ENCODE measurements around the gene PBXIP1. TPM values are rescaled to one million over a fixed set of nuclear protein-coding genes. Genes with fewer than 3 reads are reported as not detected.

PBXIP1 gene
- total RNA-seq, 1 experiment from 2014 or later: 26.5 TPM

- H3K36me3 Mint-ChIP-seq: peaks cover 6% of the 10 kb centered on the region
- ATAC-seq (no peak), DNase-seq (ENCODE audit: low spot score) (no peak)
- H3K27ac Mint-ChIP-seq: no peak overlapping the region
- no peak overlapping the region for H3K4me3 Mint-ChIP-seq
- H3K9me3 Mint-ChIP-seq: no peaks in the 10 kb centered on the region
- no peaks in the 10 kb centered on the region; the same call in 1 of the 2 replicates for H3K27me3 Mint-ChIP-seq (ENCODE audit: low read depth)
- H3K4me1 Mint-ChIP-seq: peaks cover 20% of the 10 kb centered on the region
- POLR2A ChIA-PET: interaction anchor here (1.1 to 13.0 kb wide), 5 partner anchors 11 to 51 kb away, joined by 3 to 176 read pairs (median 6); partner anchors contain the start of genes CKS1B, FLAD1, PYGO2 and SHC1
- CTCF ChIA-PET: interaction anchor here (0.7 to 10.3 kb wide), 14 partner anchors 12 to 389 kb away, joined by 3 to 176 read pairs (median 10); partner anchors contain the start of genes ADAM15, FLAD1, PBXIP1 and PMVK
- no peak for TF ChIP-seq NFYB (CRISPR knock-in tag; conservative IDR thresholded peaks at IDR 0.05; ENCODE audit: low read depth)
- TF ChIP-seq ZNF512 (CRISPR knock-in tag; IDR thresholded peaks at IDR 0.05; ENCODE audit: borderline replicate concordance): no peak
- no peak for TF ChIP-seq MAX (CRISPR knock-in tag; IDR thresholded peaks at IDR 0.05)
- no peak for TF ChIP-seq SP1 (CRISPR knock-in tag; conservative IDR thresholded peaks at IDR 0.05)
- TF ChIP-seq TP53 (CRISPR knock-in tag; IDR thresholded peaks at IDR 0.05): no peak
- TF ChIP-seq OVOL2 (CRISPR knock-in tag; IDR thresholded peaks at IDR 0.05; ENCODE audit: borderline replicate concordance): no peak
- no peak for TF ChIP-seq ZBTB21 (CRISPR knock-in tag; IDR thresholded peaks at IDR 0.05; ENCODE audit: borderline replicate concordance)
- TF ChIP-seq CBFB (CRISPR knock-in tag; IDR thresholded peaks at IDR 0.05; ENCODE audit: low read depth): no peak
- no peak for TF ChIP-seq ZNF671 (CRISPR knock-in tag; IDR thresholded peaks at IDR 0.05)
- no peak for TF ChIP-seq FOXK1 (CRISPR knock-in tag; IDR thresholded peaks at IDR 0.05)
- TF ChIP-seq GRHL2 (CRISPR knock-in tag; IDR thresholded peaks at IDR 0.05; ENCODE audit: insufficient replicate concordance, severe bottlenecking): no peak
- no peak for TF ChIP-seq ZNF138 (CRISPR knock-in tag; conservative IDR thresholded peaks at IDR 0.05)
- TF ChIP-seq TEAD1 (CRISPR knock-in tag; IDR thresholded peaks at IDR 0.05): no peak
- TF ChIP-seq TCF7 (CRISPR knock-in tag; IDR thresholded peaks at IDR 0.05; ENCODE audit: low read depth): no peak
- TF ChIP-seq KAT7 (CRISPR knock-in tag; IDR thresholded peaks at IDR 0.05; ENCODE audit: borderline replicate concordance): no peak
- TF ChIP-seq ESRRA (CRISPR knock-in tag; IDR thresholded peaks at IDR 0.05; ENCODE audit: borderline replicate concordance): no peak
- no peak for TF ChIP-seq PRDM15 (CRISPR knock-in tag; IDR thresholded peaks at IDR 0.05)
These were observed 38.7 kb upstream of the PBXIP1 start for GRCh38 chr1:154994591-154994990.

- Mint-ChIP-seq H3K9me3 (no peaks in the 10 kb centered on the region), H3K27ac (no peak overlapping the region), H3K36me3 (peaks cover 8% of the 10 kb centered on the region), H3K27me3 (ENCODE audit: low read depth) (no peaks in the 10 kb centered on the region; the same call in 1 of the 2 replicates), H3K4me1 (peaks cover 20% of the 10 kb centered on the region), H3K4me3 (no peak overlapping the region)
- POLR2A ChIA-PET: interaction anchor here (0.7 to 13.0 kb wide), 7 partner anchors 11 to 86 kb away, joined by 3 to 176 read pairs (median 4); partner anchors contain the start of genes CKS1B, FLAD1, PYGO2 and SHC1
- DNase-seq (ENCODE audit: low spot score) (no peak), ATAC-seq (no peak)
- CTCF ChIA-PET: interaction anchor here (0.8 to 10.3 kb wide), 15 partner anchors 12 to 173 kb away, joined by 3 to 176 read pairs (median 8); partner anchors contain the start of genes ADAM15, FLAD1, PBXIP1 and PMVK
- TF ChIP-seq FOXP1 (CRISPR knock-in tag; IDR thresholded peaks at IDR 0.05; ENCODE audit: borderline replicate concordance) (no peak), ZNF263 (CRISPR knock-in tag; IDR thresholded peaks at IDR 0.05; ENCODE audit: low read depth) (no peak), ZNF232 (CRISPR knock-in tag; IDR thresholded peaks at IDR 0.05) (no peak), IRF2 (CRISPR knock-in tag; IDR thresholded peaks at IDR 0.05; ENCODE audit: borderline replicate concordance, low read depth) (no peak), ZNF532 (CRISPR knock-in tag; IDR thresholded peaks at IDR 0.05; ENCODE audit: borderline replicate concordance) (no peak), HMGA2 (CRISPR knock-in tag; IDR thresholded peaks at IDR 0.05) (no peak), PREB (CRISPR knock-in tag; IDR thresholded peaks at IDR 0.05; ENCODE audit: borderline replicate concordance) (no peak), KAT7 (CRISPR knock-in tag; IDR thresholded peaks at IDR 0.05; ENCODE audit: borderline replicate concordance) (no peak)
These were observed 38.3 kb upstream of the PBXIP1 start for GRCh38 chr1:154994269-154994587.

All from WTC11 (cell line).